ENCODE results near the gene CDC42BPG.

The CDC42BPG gene, protein sequence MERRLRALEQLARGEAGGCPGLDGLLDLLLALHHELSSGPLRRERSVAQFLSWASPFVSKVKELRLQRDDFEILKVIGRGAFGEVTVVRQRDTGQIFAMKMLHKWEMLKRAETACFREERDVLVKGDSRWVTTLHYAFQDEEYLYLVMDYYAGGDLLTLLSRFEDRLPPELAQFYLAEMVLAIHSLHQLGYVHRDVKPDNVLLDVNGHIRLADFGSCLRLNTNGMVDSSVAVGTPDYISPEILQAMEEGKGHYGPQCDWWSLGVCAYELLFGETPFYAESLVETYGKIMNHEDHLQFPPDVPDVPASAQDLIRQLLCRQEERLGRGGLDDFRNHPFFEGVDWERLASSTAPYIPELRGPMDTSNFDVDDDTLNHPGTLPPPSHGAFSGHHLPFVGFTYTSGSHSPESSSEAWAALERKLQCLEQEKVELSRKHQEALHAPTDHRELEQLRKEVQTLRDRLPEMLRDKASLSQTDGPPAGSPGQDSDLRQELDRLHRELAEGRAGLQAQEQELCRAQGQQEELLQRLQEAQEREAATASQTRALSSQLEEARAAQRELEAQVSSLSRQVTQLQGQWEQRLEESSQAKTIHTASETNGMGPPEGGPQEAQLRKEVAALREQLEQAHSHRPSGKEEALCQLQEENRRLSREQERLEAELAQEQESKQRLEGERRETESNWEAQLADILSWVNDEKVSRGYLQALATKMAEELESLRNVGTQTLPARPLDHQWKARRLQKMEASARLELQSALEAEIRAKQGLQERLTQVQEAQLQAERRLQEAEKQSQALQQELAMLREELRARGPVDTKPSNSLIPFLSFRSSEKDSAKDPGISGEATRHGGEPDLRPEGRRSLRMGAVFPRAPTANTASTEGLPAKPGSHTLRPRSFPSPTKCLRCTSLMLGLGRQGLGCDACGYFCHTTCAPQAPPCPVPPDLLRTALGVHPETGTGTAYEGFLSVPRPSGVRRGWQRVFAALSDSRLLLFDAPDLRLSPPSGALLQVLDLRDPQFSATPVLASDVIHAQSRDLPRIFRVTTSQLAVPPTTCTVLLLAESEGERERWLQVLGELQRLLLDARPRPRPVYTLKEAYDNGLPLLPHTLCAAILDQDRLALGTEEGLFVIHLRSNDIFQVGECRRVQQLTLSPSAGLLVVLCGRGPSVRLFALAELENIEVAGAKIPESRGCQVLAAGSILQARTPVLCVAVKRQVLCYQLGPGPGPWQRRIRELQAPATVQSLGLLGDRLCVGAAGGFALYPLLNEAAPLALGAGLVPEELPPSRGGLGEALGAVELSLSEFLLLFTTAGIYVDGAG (N-terminal part only)

DNA sequence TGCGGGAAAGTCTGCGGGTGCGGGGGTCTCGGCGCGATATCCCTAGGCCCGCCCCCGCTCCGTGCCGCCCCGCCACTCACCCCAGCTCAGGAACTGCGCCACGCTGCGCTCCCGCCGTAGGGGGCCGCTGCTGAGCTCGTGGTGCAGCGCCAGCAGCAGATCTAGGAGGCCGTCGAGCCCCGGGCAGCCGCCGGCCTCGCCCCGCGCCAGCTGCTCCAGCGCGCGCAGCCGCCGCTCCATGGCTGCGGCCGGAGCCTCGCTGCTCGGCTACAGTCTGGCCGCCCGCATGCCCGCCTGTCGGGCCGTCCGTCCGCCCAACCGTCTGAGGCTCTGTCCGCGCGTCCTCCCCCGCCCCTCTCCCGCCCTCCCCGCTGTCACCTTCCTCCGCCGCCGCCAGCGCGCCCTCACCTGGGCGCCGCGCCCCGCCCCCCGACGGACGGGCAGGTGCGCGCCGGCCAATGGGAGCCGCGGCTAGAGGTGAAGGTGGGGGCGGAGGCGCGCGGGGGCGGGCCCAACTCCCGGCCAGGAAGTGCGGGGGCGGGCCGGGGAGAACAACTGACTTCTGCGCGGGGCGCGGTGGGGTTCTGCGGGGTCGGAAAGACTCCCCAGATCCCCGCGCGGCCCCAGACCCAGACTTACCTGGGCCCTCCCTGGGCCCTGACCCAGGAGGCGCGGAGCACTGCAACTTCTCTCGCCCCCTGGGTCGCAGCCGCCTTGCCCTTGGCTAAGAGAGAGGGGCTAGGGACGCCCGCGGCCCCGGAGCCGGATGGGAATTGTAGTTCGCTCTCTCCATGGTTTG, at the start of gene CDC42BPG:
TSS of gene CDC42BPG (minus strand) at position 324 of the 799 bp plus-strand sequence. CDS start at position 240, 84 bp downstream.
- H3K4me2 ChIP-seq (ENCODE audit: low read depth, low read length): peak within 1 kb of the TSS; percentile 100
- H3K9me3 ChIP-seq (replicated peaks; ENCODE audit: insufficient read depth, low read length): no peaks in the 10 kb centered on the region
- no peak within 1 kb of the TSS for H3K27ac ChIP-seq (ENCODE audit: low read length)
- no peaks in the 10 kb centered on the region for H3K9me2 ChIP-seq (replicated peaks; ENCODE audit: insufficient read depth, low read length)
- H3K9ac ChIP-seq (ENCODE audit: low read length): peak within 1 kb of the TSS; percentile 65; the same call in 1 of the 2 replicates
- peak within 1 kb of the TSS; percentile 78 for H3K4me3 ChIP-seq (ENCODE audit: low read length)
- H3K27me3 ChIP-seq (replicated peaks; ENCODE audit: insufficient read depth, low read length): no peaks in the 10 kb centered on the region
- H3K79me2 ChIP-seq (ENCODE audit: low read length): peaks cover 20% of the 10 kb centered on the region
- H3K36me3 ChIP-seq (replicated peaks; ENCODE audit: insufficient read depth, low read length): no peaks in the 10 kb centered on the region
- TF ChIP-seq EZH2 (optimal IDR thresholded peaks at IDR 0.05; ENCODE audit: low read depth, low read length) (no peak), EZH2phosphoT487 (IDR thresholded peaks at IDR 0.05; ENCODE audit: low read length) (no peak)
- TF ChIP-seq, protein P1, sequence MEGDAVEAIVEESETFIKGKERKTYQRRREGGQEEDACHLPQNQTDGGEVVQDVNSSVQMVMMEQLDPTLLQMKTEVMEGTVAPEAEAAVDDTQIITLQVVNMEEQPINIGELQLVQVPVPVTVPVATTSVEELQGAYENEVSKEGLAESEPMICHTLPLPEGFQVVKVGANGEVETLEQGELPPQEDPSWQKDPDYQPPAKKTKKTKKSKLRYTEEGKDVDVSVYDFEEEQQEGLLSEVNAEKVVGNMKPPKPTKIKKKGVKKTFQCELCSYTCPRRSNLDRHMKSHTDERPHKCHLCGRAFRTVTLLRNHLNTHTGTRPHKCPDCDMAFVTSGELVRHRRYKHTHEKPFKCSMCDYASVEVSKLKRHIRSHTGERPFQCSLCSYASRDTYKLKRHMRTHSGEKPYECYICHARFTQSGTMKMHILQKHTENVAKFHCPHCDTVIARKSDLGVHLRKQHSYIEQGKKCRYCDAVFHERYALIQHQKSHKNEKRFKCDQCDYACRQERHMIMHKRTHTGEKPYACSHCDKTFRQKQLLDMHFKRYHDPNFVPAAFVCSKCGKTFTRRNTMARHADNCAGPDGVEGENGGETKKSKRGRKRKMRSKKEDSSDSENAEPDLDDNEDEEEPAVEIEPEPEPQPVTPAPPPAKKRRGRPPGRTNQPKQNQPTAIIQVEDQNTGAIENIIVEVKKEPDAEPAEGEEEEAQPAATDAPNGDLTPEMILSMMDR (IDR thresholded peaks at IDR 0.05; ENCODE audit: low read length): peak; percentile 61
- H3F3A ChIP-seq (ENCODE audit: insufficient read depth, low read length): no peaks in the 10 kb centered on the region
- H4K20me1 ChIP-seq (ENCODE audit: insufficient read depth, low read length): no peaks in the 10 kb centered on the region
- peak; percentile 91 for DNase-seq
- peak within 1 kb of the TSS; percentile 80 for H2AFZ ChIP-seq (ENCODE audit: low read length)
- H3K4me1 ChIP-seq (ENCODE audit: low read length): peaks cover 27% of the 10 kb centered on the region

DNA sequence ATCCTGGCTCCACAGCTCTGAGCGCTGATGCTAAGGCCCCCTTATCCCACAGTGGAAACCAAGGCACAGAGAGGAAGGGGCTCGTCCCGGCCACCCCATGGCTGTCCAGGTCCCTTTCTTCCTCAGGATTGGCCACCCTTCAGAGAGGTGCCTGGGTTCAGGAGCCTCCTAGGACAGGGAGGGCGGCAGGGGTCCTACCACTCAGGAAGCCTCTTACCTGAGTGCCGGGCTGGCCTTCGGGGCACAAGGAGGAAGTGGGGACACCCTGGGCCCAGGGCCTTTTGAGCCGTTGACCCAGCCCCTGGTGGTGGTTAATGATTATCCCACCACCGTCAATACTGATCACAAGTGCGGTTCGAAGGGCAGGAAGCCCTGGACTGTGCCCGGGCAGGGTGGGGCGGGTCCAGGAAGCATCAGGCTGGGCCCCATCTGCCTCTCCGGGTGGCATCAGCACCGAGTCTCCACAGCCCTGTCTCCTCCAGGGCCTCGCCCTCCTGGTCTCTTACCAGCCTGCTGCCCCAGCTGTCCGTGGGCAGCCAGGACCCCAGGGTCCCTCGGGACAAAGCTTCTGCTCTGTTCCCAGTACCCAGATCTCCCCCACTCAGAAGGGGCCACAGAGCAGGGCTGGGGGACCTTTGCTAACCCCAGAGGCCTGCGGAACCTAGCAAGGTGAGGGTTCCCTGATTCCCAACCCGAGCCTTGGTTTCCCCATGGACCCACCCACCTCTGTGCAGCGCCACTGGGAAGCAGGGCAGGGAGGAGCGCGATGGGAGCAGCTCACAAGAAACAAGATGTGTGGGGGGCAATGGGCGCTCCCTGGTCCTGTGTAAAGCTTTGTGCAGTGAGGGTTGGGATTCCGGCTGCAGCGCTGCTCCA, 49.0 kb upstream of the CDC42BPG start:
- no peak overlapping the region for H2AFZ ChIP-seq (ENCODE audit: low read length)
- H4K20me1 ChIP-seq (ENCODE audit: insufficient read depth, low read length): no peaks in the 10 kb centered on the region
- no peak overlapping the region for H3K4me3 ChIP-seq (ENCODE audit: low read length)
- no peaks in the 10 kb centered on the region for H3K36me3 ChIP-seq (replicated peaks; ENCODE audit: insufficient read depth, low read length)
- no peaks in the 10 kb centered on the region for H3F3A ChIP-seq (ENCODE audit: insufficient read depth, low read length)
- no peaks in the 10 kb centered on the region for H3K27me3 ChIP-seq (replicated peaks; ENCODE audit: insufficient read depth, low read length)
- no peak overlapping the region for H3K9ac ChIP-seq (ENCODE audit: low read length)
- no peaks in the 10 kb centered on the region for H3K79me2 ChIP-seq (ENCODE audit: low read length)
- H3K9me2 ChIP-seq (replicated peaks; ENCODE audit: insufficient read depth, low read length): no peaks in the 10 kb centered on the region
- TF ChIP-seq EZH2phosphoT487 (IDR thresholded peaks at IDR 0.05; ENCODE audit: low read length) (no peak), EZH2 (optimal IDR thresholded peaks at IDR 0.05; ENCODE audit: low read depth, low read length) (no peak)
- TF ChIP-seq, protein P1 (IDR thresholded peaks at IDR 0.05; ENCODE audit: low read length): no peak
- H3K4me1 ChIP-seq (ENCODE audit: low read length): no peaks in the 10 kb centered on the region
- H3K9me3 ChIP-seq (replicated peaks; ENCODE audit: insufficient read depth, low read length): no peaks in the 10 kb centered on the region
- DNase-seq: no peak
- H3K27ac ChIP-seq (ENCODE audit: low read length): no peak overlapping the region
- no peak overlapping the region for H3K4me2 ChIP-seq (ENCODE audit: low read depth, low read length)
